Left colon (tissue), 2 donors: ENCODE data around the gene SPATA31A1. TPM values are rescaled to one million over a fixed set of nuclear protein-coding genes. Genes with fewer than 3 reads are reported as not detected.
"Not testable (repeated sequence)": the region's sequence is repeated elsewhere in the genome, so short reads cannot be mapped to it uniquely, and the experiment has no call there.

ENCODE experiments used
- ATAC-seq: fragments of 200-7000 bp; cut with Tn5 transposase; one replicate; pipeline ENCODE4 v1.9.1; 2020; ENCODE audit warnings: mild to moderate bottlenecking, moderate library complexity
- DNase-seq, 2 donors: peaks; one replicate each; pipeline ENCODE4 v3.0.0-alpha.2; 2020
- intact Hi-C, 2 donors: fragments of 100-400 bp; cut with DNase I in 1 of 2; cut with micrococcal nuclease in 1 of 2; formaldehyde crosslinking; loops; one replicate each; pipeline versions ENCODE4 v1.11.2 to v1.14.0; 2022; cut with DNase I, micrococcal nuclease
- long read RNA-seq: library from polyadenylated mRNA; unstranded; transcript quantifications from one replicate; pipeline ENCODE4 v2.0.0, GENCODE V29; 2021
- total RNA-seq, 2 donors: library from RNA; stranded (reverse); fragmentation: NEBNext Ultra II Directional; extraction: Animal tissue kit (Norgen Biotek cat#: 25700); gene quantifications; one replicate each; pipeline ENCODE4 v1.2.1, GENCODE V29; 2021
- donor health status: DM: no; HTN: no; CAD: no.
- donor health status: DM: yes; HTN: yes; CAD: no.

Gene SPATA31A1
- not detected for total RNA-seq
- long read RNA-seq = 0 reads

GRCh38 chr9:39355369-39355768 is at the start of gene SPATA31A1:
TSS of gene SPATA31A1 (plus strand) at chr9:39355669. CDS start at chr9:39355731, 62 bp downstream.
- DNase-seq, ATAC-seq, intact Hi-C loops: not testable (repeated sequence)

- ATAC-seq, intact Hi-C loops, DNase-seq: not testable (repeated sequence)
Measured at GRCh38 chr9:39407261-39408204, 52.1 kb downstream of the SPATA31A1 start.

GRCh38 chr9:39411254-39411940 is 55.9 kb downstream of the SPATA31A1 start:
- DNase-seq, intact Hi-C loops, ATAC-seq: not testable (repeated sequence)

Other genes with a start within 250 kb of the SPATA31A1 start
- gene CNTNAP3, start 67.5 kb upstream of the SPATA31A1 start, total RNA-seq = 1 to 10 TPM; 1.0 to 2.3 TPM